Neural progenitor cell (in vitro differentiated cells): ENCODE data around the gene MKX. TPM values are rescaled to one million over a fixed set of nuclear protein-coding genes. Genes with fewer than 3 reads are reported as not detected.

Experiments used
- DNase-seq: peaks from one replicate; pipeline ENCODE4 v3.0.0-alpha.2; 2016; ENCODE audit warnings: low spot score
- H2AFZ ChIP-seq: fragments of 200-600 bp; sonication (generic); replicated peaks from 2 replicates; pipeline ENCODE4 v1.6.1; 2016; ENCODE audit warnings: antibody characterized with exemption
- H3F3A ChIP-seq: fragments of 200-600 bp; sonication (generic); 2 replicates; pipeline ENCODE4 v1.6.1; 2016; ENCODE audit warnings: antibody characterized with exemption, low read depth
- H3K27ac ChIP-seq: fragments of 200-600 bp; sonication (generic); 2 replicates; pipeline ENCODE4 v1.5.1; 2016; ENCODE audit warnings: mild to moderate bottlenecking
- H3K27me3 ChIP-seq: fragments of 200-600 bp; sonication (generic); 2 replicates; pipeline ENCODE4 v1.6.1; 2016; ENCODE audit warnings: mild to moderate bottlenecking, moderate library complexity
- H3K36me3 ChIP-seq: fragments of 200-600 bp; sonication (generic); 2 replicates; pipeline ENCODE4 v1.5.1; 2016
- H3K4me1 ChIP-seq: fragments of 200-600 bp; sonication (generic); 2 replicates; pipeline ENCODE4 v1.6.1; 2016; ENCODE audit warnings: mixed run types
- H3K4me2 ChIP-seq: fragments of 200-600 bp; sonication (generic); 2 replicates; pipeline ENCODE4 v1.6.1; 2016
- H3K4me3 ChIP-seq: fragments of 200-600 bp; sonication (generic); 2 replicates; pipeline ENCODE4 v1.5.1; 2016
- H3K79me2 ChIP-seq: fragments of 200-600 bp; sonication (generic); 2 replicates; pipeline ENCODE4 v1.6.1; 2016; ENCODE audit warnings: low read depth
- H3K9ac ChIP-seq: fragments of 200-600 bp; sonication (generic); 2 replicates; pipeline ENCODE4 v1.6.1; 2016
- H3K9me3 ChIP-seq: fragments of 200-600 bp; sonication (generic); 2 replicates; pipeline ENCODE4 v1.5.1; 2016; ENCODE audit warnings: low read depth
- H4K20me1 ChIP-seq: fragments of 200-600 bp; sonication (generic); 2 replicates; pipeline ENCODE4 v1.6.1; 2016; ENCODE audit warnings: low read depth
- H3K27ac Mint-ChIP-seq: 3 replicates; pipeline ENCODE4 v1.8.0; 2021; ENCODE audit warnings: mixed read lengths
- H3K27me3 Mint-ChIP-seq: 2 replicates; pipeline ENCODE4 v1.8.0; 2022; ENCODE audit warnings: low read depth, mild to moderate bottlenecking, inconsistent platforms, moderate library complexity, mixed read lengths; ENCODE audit not compliant: insufficient read depth
- H3K36me3 Mint-ChIP-seq: 3 replicates; pipeline ENCODE4 v1.8.0; 2021; ENCODE audit warnings: mixed read lengths
- H3K4me1 Mint-ChIP-seq: 3 replicates; pipeline ENCODE4 v1.8.0; 2021; ENCODE audit warnings: mixed read lengths
- H3K4me3 Mint-ChIP-seq: 3 replicates; pipeline ENCODE4 v1.8.0; 2021; ENCODE audit warnings: mild to moderate bottlenecking, moderate library complexity, mixed read lengths
- H3K9me3 Mint-ChIP-seq: 3 replicates; pipeline ENCODE4 v1.8.0; 2020; ENCODE audit warnings: mixed read lengths
- EZH2 ChIP-seq: fragments of 200-600 bp; sonication (generic); IDR thresholded peaks from 2 replicates; pipeline ENCODE4 v1.6.1; 2017; ENCODE audit warnings: antibody characterized with exemption, mild to moderate bottlenecking, moderate library complexity
- EZH2phosphoT487 ChIP-seq: fragments of 200-600 bp; sonication (generic); IDR thresholded peaks from 2 replicates; pipeline ENCODE4 v1.6.1; 2017; ENCODE audit warnings: antibody characterized with exemption
- total RNA-seq: library from RNA; depleted of rRNA; stranded (reverse); fragments of >200 nt; gene quantifications from 2 replicates; pipeline ENCODE4 v1.2.3, GENCODE V29; 2015; ENCODE audit warnings: low replicate concordance
- TF ChIP-seq, protein P1 (sequence below): fragments of 200-600 bp; sonication (generic); IDR thresholded peaks from 2 replicates; pipeline ENCODE4 v1.5.1; 2017; ENCODE audit warnings: antibody characterized with exemption, mild to moderate bottlenecking

The MKX gene
- total RNA-seq, 1 donor from 2014 or later: not detected

DNA sequence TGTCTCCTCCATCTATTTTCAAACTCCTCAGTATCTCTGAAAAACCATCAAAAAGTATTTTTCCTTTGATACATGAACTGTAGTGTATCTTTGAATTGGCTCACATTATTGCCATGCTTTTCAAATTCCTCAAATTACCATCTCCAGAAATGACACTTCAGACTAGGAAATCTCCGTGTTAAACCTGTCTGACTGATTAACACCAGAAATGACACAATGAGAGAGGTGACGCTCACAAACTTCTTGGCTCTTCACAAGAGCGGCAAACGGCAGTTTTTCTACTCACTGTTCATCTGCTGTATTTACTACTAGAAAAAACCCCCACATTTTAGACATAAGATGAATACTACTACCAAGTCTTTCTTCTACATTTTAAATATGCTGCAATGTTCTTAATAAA is 56.6 kb downstream of the MKX start:
- H3K27ac Mint-ChIP-seq: no peak overlapping the region
- no peak overlapping the region for H3K9ac ChIP-seq
- H3K36me3 Mint-ChIP-seq: no peaks in the 10 kb centered on the region
- no peak overlapping the region for H2AFZ ChIP-seq
- no peak for DNase-seq
- no peak overlapping the region for H3K4me3 ChIP-seq
- H3K27ac ChIP-seq: no peak overlapping the region
- peaks cover 10% of the 10 kb centered on the region for H3K4me1 Mint-ChIP-seq
- no peak overlapping the region for H3K4me3 Mint-ChIP-seq
- H3K27me3 Mint-ChIP-seq: peaks cover 5% of the 10 kb centered on the region
- no peak for TF ChIP-seq EZH2phosphoT487
- TF ChIP-seq, protein P1, sequence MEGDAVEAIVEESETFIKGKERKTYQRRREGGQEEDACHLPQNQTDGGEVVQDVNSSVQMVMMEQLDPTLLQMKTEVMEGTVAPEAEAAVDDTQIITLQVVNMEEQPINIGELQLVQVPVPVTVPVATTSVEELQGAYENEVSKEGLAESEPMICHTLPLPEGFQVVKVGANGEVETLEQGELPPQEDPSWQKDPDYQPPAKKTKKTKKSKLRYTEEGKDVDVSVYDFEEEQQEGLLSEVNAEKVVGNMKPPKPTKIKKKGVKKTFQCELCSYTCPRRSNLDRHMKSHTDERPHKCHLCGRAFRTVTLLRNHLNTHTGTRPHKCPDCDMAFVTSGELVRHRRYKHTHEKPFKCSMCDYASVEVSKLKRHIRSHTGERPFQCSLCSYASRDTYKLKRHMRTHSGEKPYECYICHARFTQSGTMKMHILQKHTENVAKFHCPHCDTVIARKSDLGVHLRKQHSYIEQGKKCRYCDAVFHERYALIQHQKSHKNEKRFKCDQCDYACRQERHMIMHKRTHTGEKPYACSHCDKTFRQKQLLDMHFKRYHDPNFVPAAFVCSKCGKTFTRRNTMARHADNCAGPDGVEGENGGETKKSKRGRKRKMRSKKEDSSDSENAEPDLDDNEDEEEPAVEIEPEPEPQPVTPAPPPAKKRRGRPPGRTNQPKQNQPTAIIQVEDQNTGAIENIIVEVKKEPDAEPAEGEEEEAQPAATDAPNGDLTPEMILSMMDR: no peak
- no peak for TF ChIP-seq EZH2
- H3K9me3 Mint-ChIP-seq: no peaks in the 10 kb centered on the region
- H4K20me1 ChIP-seq: no peaks in the 10 kb centered on the region
- H3K36me3 ChIP-seq: no peaks in the 10 kb centered on the region
- H3K79me2 ChIP-seq: no peaks in the 10 kb centered on the region
- H3F3A ChIP-seq: no peaks in the 10 kb centered on the region
- H3K4me1 ChIP-seq: no peaks in the 10 kb centered on the region
- H3K27me3 ChIP-seq: no peaks in the 10 kb centered on the region
- H3K4me2 ChIP-seq: no peak overlapping the region
- H3K9me3 ChIP-seq: no peaks in the 10 kb centered on the region

DNA sequence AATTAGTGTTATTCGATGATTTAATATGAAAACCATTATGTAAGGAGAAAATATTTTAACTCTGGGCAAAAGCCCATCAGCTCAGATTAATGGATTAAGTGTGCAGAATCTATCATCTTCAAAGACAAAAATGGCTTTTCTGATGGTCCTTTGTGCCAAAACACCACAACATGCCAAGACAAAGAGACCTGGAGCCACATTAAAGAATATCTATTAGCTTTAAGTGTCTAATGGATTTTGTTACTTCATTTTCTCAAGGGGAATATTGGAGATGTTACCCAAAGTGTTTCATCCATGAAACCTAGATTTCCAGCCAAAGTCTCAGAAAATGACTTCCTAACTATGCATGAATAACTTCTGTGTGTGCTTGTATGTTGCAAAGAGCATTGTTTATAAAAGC is 57.3 kb downstream of the MKX start:
- H4K20me1 ChIP-seq: no peaks in the 10 kb centered on the region
- H3K4me1 ChIP-seq: no peaks in the 10 kb centered on the region
- H3K9ac ChIP-seq: no peak overlapping the region
- H3K36me3 Mint-ChIP-seq: no peaks in the 10 kb centered on the region
- peaks cover 11% of the 10 kb centered on the region for H3K4me1 Mint-ChIP-seq
- no peaks in the 10 kb centered on the region for H3K9me3 Mint-ChIP-seq
- H3K4me2 ChIP-seq: no peak overlapping the region
- no peaks in the 10 kb centered on the region for H3K9me3 ChIP-seq
- TF ChIP-seq EZH2: no peak
- TF ChIP-seq EZH2phosphoT487: no peak
- TF ChIP-seq, protein P1: no peak
- no peak overlapping the region for H2AFZ ChIP-seq
- H3K27me3 ChIP-seq: no peaks in the 10 kb centered on the region
- H3K27me3 Mint-ChIP-seq: peaks cover 5% of the 10 kb centered on the region
- no peaks in the 10 kb centered on the region for H3K36me3 ChIP-seq
- H3K27ac Mint-ChIP-seq: no peak overlapping the region
- no peak overlapping the region for H3K4me3 ChIP-seq
- DNase-seq: no peak
- no peaks in the 10 kb centered on the region for H3K79me2 ChIP-seq
- no peak overlapping the region for H3K27ac ChIP-seq
- H3K4me3 Mint-ChIP-seq: no peak overlapping the region
- H3F3A ChIP-seq: no peaks in the 10 kb centered on the region

DNA sequence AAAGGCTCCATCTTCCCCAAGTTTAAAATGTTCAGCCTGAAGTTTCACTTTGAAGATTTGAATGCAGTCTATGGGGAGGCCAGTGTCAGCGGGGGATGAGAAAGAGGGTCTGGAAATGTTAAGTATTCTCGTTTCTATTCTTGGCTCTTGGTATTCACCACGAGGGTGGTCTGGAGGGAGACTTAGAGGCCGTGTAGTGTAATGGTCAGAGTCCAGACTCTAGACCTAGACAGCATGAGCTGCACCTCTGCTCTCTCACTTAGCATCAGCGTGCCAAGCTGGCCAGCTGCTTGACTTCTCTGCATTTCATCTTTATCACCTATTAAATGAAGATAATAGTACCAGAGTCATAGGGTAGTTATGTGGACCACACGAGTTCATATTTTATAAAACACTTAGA is 57.9 kb downstream of the MKX start:
- TF ChIP-seq EZH2phosphoT487 (no peak), EZH2 (no peak)
- TF ChIP-seq, protein P1: no peak
- peaks cover 13% of the 10 kb centered on the region for H3K4me1 Mint-ChIP-seq
- H3K27me3 ChIP-seq: no peaks in the 10 kb centered on the region
- no peaks in the 10 kb centered on the region for H3K9me3 Mint-ChIP-seq
- H3K4me3 ChIP-seq: no peak overlapping the region
- no peaks in the 10 kb centered on the region for H4K20me1 ChIP-seq
- H2AFZ ChIP-seq: no peak overlapping the region
- no peaks in the 10 kb centered on the region for H3F3A ChIP-seq
- no peaks in the 10 kb centered on the region for H3K36me3 ChIP-seq
- no peak overlapping the region for H3K27ac Mint-ChIP-seq
- no peak overlapping the region for H3K9ac ChIP-seq
- no peak for DNase-seq
- H3K36me3 Mint-ChIP-seq: no peaks in the 10 kb centered on the region
- H3K79me2 ChIP-seq: no peaks in the 10 kb centered on the region
- peaks cover 5% of the 10 kb centered on the region for H3K27me3 Mint-ChIP-seq
- no peak overlapping the region for H3K27ac ChIP-seq
- no peaks in the 10 kb centered on the region for H3K9me3 ChIP-seq
- H3K4me3 Mint-ChIP-seq: no peak overlapping the region
- no peak overlapping the region for H3K4me2 ChIP-seq
- H3K4me1 ChIP-seq: no peaks in the 10 kb centered on the region
